Keratinocyte (primary cell): Measurements from ENCODE around the gene RRP1B.

Experiments used
- EZH2 ChIP-seq: IDR thresholded peaks from one replicate; pipeline ENCODE4 v1.6.1; 2012; ENCODE audit warnings: inconsistent platforms, mild to moderate bottlenecking, low read length, moderate library complexity
- TF ChIP-seq, protein P1 (sequence below), 3 experiments: IDR thresholded peaks in 1 of 3; conservative IDR thresholded peaks in 1 of 3; optimal IDR thresholded peaks in 1 of 3; 2 replicates in 2 of 3; 3 replicates in 1 of 3; pipeline versions ENCODE3 to v1.5.1; 2011; ENCODE audit warnings: low read length in 3 of 3, mild to moderate bottlenecking in 3 of 3, moderate library complexity in 2 of 3, control low read depth in 1 of 3, inconsistent platforms in 1 of 3; ENCODE audit not compliant: insufficient read depth in 2 of 3; ENCODE audit errors: extremely low read depth in 1 of 3

DNA sequence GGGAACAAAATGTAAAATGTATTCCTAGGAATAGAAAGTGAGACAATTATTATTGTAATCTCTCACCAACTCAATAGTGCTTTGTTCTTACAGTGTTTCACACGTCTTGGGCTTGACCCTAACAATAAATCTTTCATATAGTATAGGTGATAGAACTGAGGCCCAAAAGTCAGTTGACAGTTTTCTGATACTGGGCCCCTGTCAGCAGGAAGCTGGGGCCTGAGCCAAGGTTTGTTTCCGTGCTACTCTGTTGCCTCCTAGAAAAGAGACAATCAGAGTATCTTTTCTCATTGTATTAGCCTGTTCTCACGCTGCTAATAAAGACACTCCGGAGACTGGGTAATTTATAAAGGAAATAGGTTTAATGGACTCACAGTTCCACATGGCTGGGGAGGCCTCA is 5.0 kb downstream of the RRP1B start:
- TF ChIP-seq, protein P1, sequence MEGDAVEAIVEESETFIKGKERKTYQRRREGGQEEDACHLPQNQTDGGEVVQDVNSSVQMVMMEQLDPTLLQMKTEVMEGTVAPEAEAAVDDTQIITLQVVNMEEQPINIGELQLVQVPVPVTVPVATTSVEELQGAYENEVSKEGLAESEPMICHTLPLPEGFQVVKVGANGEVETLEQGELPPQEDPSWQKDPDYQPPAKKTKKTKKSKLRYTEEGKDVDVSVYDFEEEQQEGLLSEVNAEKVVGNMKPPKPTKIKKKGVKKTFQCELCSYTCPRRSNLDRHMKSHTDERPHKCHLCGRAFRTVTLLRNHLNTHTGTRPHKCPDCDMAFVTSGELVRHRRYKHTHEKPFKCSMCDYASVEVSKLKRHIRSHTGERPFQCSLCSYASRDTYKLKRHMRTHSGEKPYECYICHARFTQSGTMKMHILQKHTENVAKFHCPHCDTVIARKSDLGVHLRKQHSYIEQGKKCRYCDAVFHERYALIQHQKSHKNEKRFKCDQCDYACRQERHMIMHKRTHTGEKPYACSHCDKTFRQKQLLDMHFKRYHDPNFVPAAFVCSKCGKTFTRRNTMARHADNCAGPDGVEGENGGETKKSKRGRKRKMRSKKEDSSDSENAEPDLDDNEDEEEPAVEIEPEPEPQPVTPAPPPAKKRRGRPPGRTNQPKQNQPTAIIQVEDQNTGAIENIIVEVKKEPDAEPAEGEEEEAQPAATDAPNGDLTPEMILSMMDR (optimal IDR thresholded peaks at IDR 0.05 in 1 of 3, IDR thresholded peaks at IDR 0.05 in 1 of 3, conservative IDR thresholded peaks at IDR 0.05 in 1 of 3; ENCODE audit: extremely low read depth in 1 of 3, insufficient read depth in 2 of 3, low read length in 3 of 3): no peak
- TF ChIP-seq EZH2: no peak
